Parietal lobe (tissue), 2 donors: ENCODE data around the gene BTG2. TPM values are rescaled to one million over a fixed set of nuclear protein-coding genes. Genes with fewer than 3 reads are reported as not detected.

ENCODE experiments used
- small RNA-seq: library from RNA; depleted of rRNA; stranded (forward); fragments of <200 nt; gene quantifications from one replicate; pipeline ENCODE3, GENCODE V24; 2014; ENCODE audit warnings: low replicate concordance
- total RNA-seq: library from RNA; depleted of rRNA; stranded (reverse); fragments of >200 nt; gene quantifications from one replicate; pipeline ENCODE4 v1.2.3, GENCODE V29; 2014

The BTG2 gene, protein sequence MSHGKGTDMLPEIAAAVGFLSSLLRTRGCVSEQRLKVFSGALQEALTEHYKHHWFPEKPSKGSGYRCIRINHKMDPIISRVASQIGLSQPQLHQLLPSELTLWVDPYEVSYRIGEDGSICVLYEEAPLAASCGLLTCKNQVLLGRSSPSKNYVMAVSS
- 8.5 TPM for total RNA-seq

GRCh38 chr1:203304919-203305808, at the start of gene BTG2:
Gene BTG2, plus strand, starts transcription at chr1:203305519. Its CDS starts 88 bp downstream, at chr1:203305607.

GRCh38 chr1:203351037-203351625, 45.8 kb downstream of the BTG2 start, which contains the start of gene FMOD:
Gene FMOD, minus strand, starts transcription at chr1:203351122. Its CDS starts 2,852 bp downstream, at chr1:203348270.

Small RNA genes lying within 50 kb of the gene (small RNA-seq; reads per million reads assigned to genes)
- gene AL359837.1, result not detected
- not detected for gene RNU6-487P

Other genes starting within 250 kb of the BTG2 start
- not detected for gene MYOG, start 219.5 kb upstream of the BTG2 start, total RNA-seq
- gene ADORA1, start 177.8 kb upstream of the BTG2 start, total RNA-seq, result 21.9 TPM
- not detected for gene MYBPH, start 129.7 kb upstream of the BTG2 start, total RNA-seq
- 0.63 TPM for gene CHI3L1, start 118.8 kb upstream of the BTG2 start, total RNA-seq
- gene CHIT1, start 75.8 kb upstream of the BTG2 start, total RNA-seq, result not detected
- gene FMOD, start 45.6 kb downstream of the BTG2 start, total RNA-seq, result not detected
- under 0.01 TPM for gene PRELP, start 170.3 kb downstream of the BTG2 start, total RNA-seq
- gene OPTC, start 188.6 kb downstream of the BTG2 start, total RNA-seq, result not detected